ENCODE measurements around the gene SPAG9.
"Not testable (repeated sequence)": the region's sequence is repeated elsewhere in the genome, so short reads cannot be mapped to it uniquely, and the experiment has no call there.

The SPAG9 gene

GRCh38 chr17:51133365-51133764 is 12.7 kb upstream of the SPAG9 start:
- H3K9me3 ChIP-seq = peaks cover 3% of the 10 kb centered on the region; the same call in 1 of the 2 replicates
- H3K27me3 ChIP-seq = no peaks in the 10 kb centered on the region
- TF ChIP-seq Cebpa-rat (IDR thresholded peaks at IDR 0.05) = no peak
- H3K27ac ChIP-seq = no peak overlapping the region
- H3K4me1 ChIP-seq = peaks cover 9% of the 10 kb centered on the region; the same call in 1 of the 2 replicates
- H3K9ac ChIP-seq = no peak overlapping the region
- no peaks in the 10 kb centered on the region for H4K20me1 ChIP-seq
- H3K4me3 ChIP-seq = no peak overlapping the region
- H3K4me2 ChIP-seq = peak overlapping the region; percentile 41
- no peaks in the 10 kb centered on the region for H3K36me3 ChIP-seq

DNA sequence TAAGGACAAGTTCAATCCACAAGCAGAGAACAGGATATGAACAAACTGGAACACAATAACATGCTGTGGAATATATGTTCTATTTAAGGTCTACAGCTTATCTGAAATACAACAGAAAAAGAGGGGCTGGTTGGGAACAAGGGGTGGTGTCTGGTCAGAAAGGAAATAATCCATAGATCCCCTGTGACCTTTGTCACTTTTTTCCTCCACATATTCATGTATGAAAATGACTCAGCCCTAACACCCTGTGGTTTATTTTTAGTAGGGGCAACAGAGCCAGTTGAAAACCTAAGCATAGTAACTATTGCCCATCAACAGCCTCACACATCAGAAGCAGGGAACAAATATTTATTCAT is 12.3 kb upstream of the SPAG9 start:
- no peaks in the 10 kb centered on the region for H3K27me3 ChIP-seq
- no peak overlapping the region for H3K27ac ChIP-seq
- H3K4me1 ChIP-seq = peaks cover 9% of the 10 kb centered on the region; the same call in 1 of the 2 replicates
- no peaks in the 10 kb centered on the region for H3K36me3 ChIP-seq
- peak overlapping the region; percentile 41 for H3K4me2 ChIP-seq
- H3K4me3 ChIP-seq = no peak overlapping the region
- no peaks in the 10 kb centered on the region for H4K20me1 ChIP-seq
- TF ChIP-seq Cebpa-rat (IDR thresholded peaks at IDR 0.05) = no peak
- peaks cover 3% of the 10 kb centered on the region; the same call in 1 of the 2 replicates for H3K9me3 ChIP-seq
- H3K9ac ChIP-seq = no peak overlapping the region

DNA sequence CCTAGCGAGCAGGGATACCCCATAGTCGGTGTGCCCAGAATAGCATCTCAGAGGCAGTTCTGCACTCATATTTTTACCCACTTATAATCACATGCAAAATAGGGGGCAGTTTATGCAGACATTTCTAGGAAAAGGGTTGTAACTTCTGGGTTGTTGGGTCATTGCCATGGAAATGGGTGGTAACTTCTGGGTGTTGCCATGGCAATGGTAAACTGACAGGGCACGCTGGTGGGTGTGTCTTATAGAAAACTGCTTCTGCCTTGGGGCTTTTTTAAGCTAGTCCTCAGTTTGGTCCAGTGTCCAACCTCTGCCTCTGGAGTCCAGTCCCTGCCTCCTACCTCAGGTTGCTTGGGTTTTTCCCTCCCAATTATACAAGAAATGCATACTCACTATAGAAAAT is 7.4 kb upstream of the SPAG9 start:
- Histone ChIP-seq H3K27ac (no peak overlapping the region), H4K20me1 (no peaks in the 10 kb centered on the region), H3K27me3 (no peaks in the 10 kb centered on the region), H3K4me3 (no peak overlapping the region), H3K36me3 (no peaks in the 10 kb centered on the region), H3K9ac (no peak overlapping the region), H3K4me2 (no peak overlapping the region), H3K4me1 (peaks cover 6% of the 10 kb centered on the region; the same call in 1 of the 2 replicates), H3K9me3 (no peaks in the 10 kb centered on the region)
- no peak for TF ChIP-seq Cebpa-rat (IDR thresholded peaks at IDR 0.05)

- Histone ChIP-seq H3K9ac (no peak overlapping the region), H3K27ac (no peak overlapping the region), H3K4me1 (peaks cover 10% of the 10 kb centered on the region), H3K27me3 (no peaks in the 10 kb centered on the region), H3K4me2 (no peak overlapping the region), H3K4me3 (no peak overlapping the region), H4K20me1 (peaks cover 5% of the 10 kb centered on the region), H3K36me3 (no peaks in the 10 kb centered on the region), H3K9me3 (no peaks in the 10 kb centered on the region)
- no peak for TF ChIP-seq Cebpa-rat (IDR thresholded peaks at IDR 0.05)
These were observed 4.2 kb upstream of the SPAG9 start for GRCh38 chr17:51124640-51125503.

DNA sequence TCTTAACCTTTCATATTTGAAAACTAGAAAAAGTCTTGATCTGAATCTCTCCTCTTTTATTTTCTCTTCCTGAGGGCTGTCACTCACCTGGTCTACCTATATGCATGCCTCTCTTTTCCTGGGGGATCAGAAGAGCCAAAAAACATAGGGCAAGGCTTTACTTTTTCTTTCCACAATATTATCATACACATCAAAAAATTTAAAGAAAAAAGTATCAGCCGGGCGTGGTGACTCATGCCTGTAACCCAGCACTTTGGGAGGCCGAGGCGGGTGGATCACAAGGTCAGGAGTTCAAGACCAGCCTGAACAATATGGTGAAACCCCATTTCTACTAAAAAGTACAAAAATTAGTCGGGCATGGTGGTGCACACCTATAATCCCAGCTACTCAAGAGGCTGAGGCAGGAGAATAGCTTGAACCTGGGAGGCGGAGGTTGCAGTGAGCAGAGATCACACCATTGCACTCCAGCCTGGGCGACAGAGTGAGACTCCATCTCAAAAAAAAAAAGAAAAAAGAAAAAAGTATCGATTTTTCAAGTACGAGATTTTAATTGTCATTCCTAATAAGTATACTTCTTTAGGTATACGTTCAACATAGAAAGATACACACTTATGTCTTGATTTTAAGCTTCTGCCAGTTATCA is 1.9 kb upstream of the SPAG9 start:
- H3K4me2 ChIP-seq, H3K27ac ChIP-seq, H3K4me3 ChIP-seq, H3K36me3 ChIP-seq, H3K9me3 ChIP-seq, H3K9ac ChIP-seq, H3K27me3 ChIP-seq: not testable (repeated sequence)
- H3K4me1 ChIP-seq = peaks cover 30% of the 10 kb centered on the region
- peaks cover 28% of the 10 kb centered on the region for H4K20me1 ChIP-seq

GRCh38 chr17:51121620-51122472 is 1.2 kb upstream of the SPAG9 start:
- H3K4me3 ChIP-seq = peak overlapping the region; percentile 94
- H3K9me3 ChIP-seq = no peaks in the 10 kb centered on the region
- TF ChIP-seq Cebpa-rat (IDR thresholded peaks at IDR 0.05) = no peak
- no peaks in the 10 kb centered on the region for H3K27me3 ChIP-seq
- peak overlapping the region; percentile 85 for H3K9ac ChIP-seq
- H4K20me1 ChIP-seq = peaks cover 35% of the 10 kb centered on the region
- no peaks in the 10 kb centered on the region for H3K36me3 ChIP-seq
- H3K27ac ChIP-seq = peak overlapping the region; percentile 88
- peak overlapping the region; percentile 87 for H3K4me2 ChIP-seq
- H3K4me1 ChIP-seq = peaks cover 37% of the 10 kb centered on the region

- Histone ChIP-seq H3K9me3 (no peaks in the 10 kb centered on the region), H3K27me3 (no peaks in the 10 kb centered on the region), H3K4me2 (peak overlapping the region; percentile 95), H3K9ac (peak overlapping the region; percentile 89), H3K4me3 (peak overlapping the region; percentile 94), H3K36me3 (no peaks in the 10 kb centered on the region), H3K4me1 (peaks cover 39% of the 10 kb centered on the region), H4K20me1 (peaks cover 50% of the 10 kb centered on the region), H3K27ac (peak overlapping the region; percentile 81)
- TF ChIP-seq Cebpa-rat (IDR thresholded peaks at IDR 0.05) = no peak
These were observed 320 bp downstream of the SPAG9 start for GRCh38 chr17:51120357-51120738.

- Histone ChIP-seq H3K4me2 (peak overlapping the region; percentile 95), H4K20me1 (peaks cover 57% of the 10 kb centered on the region), H3K36me3 (no peaks in the 10 kb centered on the region), H3K9me3 (no peaks in the 10 kb centered on the region), H3K9ac (peak overlapping the region; percentile 89), H3K27ac (peak overlapping the region; percentile 81), H3K27me3 (no peaks in the 10 kb centered on the region), H3K4me1 (peaks cover 39% of the 10 kb centered on the region), H3K4me3 (peak overlapping the region; percentile 94)
- TF ChIP-seq Cebpa-rat (IDR thresholded peaks at IDR 0.05) = no peak
These were observed 982 bp downstream of the SPAG9 start for GRCh38 chr17:51119415-51120356.
